Ishikawa (cell line): ENCODE measurements around the gene PRKN.

Experiments
- CEBPB ChIP-seq: IDR thresholded peaks from 2 replicates; pipeline ENCODE4 v1.6.1; 2012
- EP300 ChIP-seq: IDR thresholded peaks from 2 replicates; pipeline ENCODE4 v1.6.1; 2012; ENCODE audit warnings: borderline replicate concordance
- NFIC ChIP-seq: IDR thresholded peaks from 2 replicates; pipeline ENCODE4 v1.6.1; 2012
- RAD21 ChIP-seq: IDR thresholded peaks from 2 replicates; pipeline ENCODE4 v1.6.1; 2012; ENCODE audit warnings: low read depth
- TAF1 ChIP-seq: IDR thresholded peaks from 2 replicates; pipeline ENCODE4 v1.6.1; 2012; ENCODE audit warnings: low read depth, mild to moderate bottlenecking
- TCF12 ChIP-seq: IDR thresholded peaks from 2 replicates; pipeline ENCODE4 v1.6.1; 2012; ENCODE audit warnings: low read depth

- TF ChIP-seq EP300, result no peak
- no peak for TF ChIP-seq TAF1
- TF ChIP-seq RAD21, result no peak
- no peak for TF ChIP-seq TCF12
- TF ChIP-seq NFIC, result no peak
- no peak for TF ChIP-seq CEBPB
Observed at GRCh38 chr6:162271922-162272321, 455.6 kb downstream of the PRKN start.
